Activated gamma-delta T cell treated with Interleukin-2 at 50 U/mL for 16 hours (primary cell): ENCODE measurements around the gene SRMS.
A peak's percentile ranks its signal among the peaks of the same experiment; 100 is the strongest.

Source experiments
- DNase-seq: peaks from one replicate; pipeline ENCODE4 v3.0.0-alpha.2; 2020

Gene SRMS

DNA sequence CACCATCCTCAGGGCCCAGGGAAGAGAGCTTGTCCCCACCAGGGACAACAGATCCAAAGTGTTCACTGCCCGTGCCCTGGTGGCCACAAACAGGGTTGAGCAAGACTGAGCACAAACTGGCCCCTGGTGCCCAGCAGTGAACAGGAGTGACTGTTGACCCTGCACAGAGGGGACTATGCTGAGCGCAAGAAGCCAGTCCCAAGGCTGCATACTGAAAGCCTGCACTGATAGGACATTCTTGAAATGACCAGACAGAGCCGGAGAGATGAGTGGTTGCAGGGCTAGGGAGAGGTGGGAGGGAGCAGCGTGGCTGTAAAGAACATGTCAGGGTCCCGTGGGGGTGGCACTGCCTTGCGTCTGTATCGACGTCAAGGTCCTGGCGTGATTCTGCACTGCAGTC, 3.5 kb upstream of the SRMS start:
- DNase-seq: no peak

DNA sequence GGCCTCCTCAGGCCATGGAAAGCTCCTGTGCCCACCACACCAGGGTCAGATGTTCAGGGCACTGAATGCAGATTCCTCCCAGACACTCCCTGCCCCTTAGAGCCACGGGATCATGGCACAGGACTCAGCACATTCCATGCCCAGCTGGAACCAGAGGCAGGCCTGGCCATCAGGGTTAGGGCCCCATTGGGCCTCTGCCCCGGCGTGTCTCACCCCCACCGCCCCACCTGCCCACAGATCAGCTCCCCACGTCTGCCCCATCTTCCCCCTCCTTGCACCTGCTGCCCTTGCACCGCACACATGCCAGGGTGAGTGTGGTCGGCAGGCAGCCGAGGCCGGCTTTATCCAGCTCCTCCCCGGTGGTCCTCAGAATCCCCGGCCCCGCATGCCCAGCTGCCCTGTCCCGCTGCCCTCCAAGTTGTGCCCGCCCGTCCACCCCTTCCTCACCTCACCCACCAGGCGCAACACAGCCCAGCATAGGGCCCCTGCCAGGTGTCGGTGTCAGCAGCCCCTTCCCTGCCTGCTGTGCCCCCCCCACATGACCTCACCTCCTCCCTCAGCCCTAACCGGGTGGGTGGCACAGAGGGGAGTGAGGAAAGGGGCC, 2.2 kb upstream of the SRMS start:
- DNase-seq: no peak

DNA sequence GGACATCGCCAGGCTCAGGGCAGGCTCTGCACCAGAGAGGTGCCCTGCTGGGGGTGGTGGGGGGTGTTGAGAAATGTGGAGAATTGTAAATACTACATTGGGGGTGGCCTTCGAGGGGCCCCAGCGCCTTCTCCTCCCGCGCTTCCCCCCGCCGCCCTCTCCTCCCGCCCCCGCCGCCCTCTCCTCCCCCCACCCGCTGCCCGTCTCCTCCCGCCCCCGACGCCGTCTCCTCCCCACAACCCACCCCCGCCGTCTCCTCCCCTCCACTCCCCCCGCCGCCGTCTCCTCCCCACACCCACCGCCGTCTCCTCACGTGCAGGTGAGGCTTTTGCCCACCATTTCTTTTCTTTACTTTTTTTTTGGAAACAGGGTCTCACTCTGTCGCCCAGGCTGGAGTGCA, 1.5 kb upstream of the SRMS start:
- DNase-seq: no peak

DNA sequence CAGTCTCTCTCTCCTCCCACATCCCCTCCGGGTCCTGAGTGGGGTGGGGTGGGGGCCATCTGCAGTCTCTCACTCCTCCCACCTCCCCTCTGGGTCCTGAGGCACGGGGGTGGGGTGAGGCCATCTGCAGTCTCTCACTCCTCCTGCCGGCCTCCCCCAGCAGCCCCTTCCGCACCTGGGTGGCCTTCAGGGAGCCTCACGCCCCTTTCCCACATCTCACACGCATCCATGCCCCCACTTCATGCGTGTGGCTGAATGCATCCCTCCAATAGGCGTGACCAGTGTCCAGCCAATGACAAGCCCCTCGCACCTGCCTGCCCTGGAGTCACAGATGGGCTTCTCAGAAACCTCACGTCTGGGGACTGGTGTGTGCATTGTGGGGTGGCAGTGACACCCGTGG, 993 bp upstream of the SRMS start:
- DNase-seq: no peak

DNA sequence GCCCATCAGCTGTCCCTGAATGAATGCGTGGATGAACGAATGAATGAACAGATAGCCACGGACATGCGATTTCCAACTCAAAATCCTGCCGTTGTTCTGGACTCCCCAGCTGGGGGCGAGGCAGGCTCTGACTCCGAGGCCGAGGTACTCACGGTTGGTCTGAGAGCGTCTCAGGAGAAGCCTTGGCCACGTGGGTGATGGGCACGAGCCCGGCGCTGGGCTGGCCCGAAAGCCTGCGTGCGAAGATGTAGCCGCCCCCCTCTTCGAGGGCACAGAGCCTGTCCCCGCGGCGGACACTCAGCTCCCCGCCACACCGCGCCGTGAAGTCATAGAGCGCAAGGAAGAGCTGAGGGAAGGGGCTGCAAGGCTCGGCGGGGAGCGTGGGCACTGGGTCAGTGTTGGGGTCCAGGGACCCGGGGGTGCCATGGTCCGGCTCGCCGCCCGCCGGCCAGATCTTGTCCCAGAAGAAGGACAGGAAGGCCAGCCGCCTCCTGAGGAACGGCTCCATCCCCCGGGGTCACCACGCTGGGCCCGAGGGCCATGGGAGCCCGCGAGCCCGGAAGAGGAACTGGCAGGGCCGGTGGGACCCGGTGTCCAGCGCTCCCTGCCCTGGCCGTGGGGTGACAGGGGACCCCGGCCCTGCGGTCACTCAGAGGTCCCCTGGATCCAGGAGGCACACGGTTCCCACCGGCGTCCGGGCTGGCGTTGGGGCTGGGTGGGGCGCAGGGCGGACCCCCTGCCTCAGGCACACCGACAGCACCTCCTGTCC, 409 bp downstream of the SRMS start:
- no peak for DNase-seq

DNA sequence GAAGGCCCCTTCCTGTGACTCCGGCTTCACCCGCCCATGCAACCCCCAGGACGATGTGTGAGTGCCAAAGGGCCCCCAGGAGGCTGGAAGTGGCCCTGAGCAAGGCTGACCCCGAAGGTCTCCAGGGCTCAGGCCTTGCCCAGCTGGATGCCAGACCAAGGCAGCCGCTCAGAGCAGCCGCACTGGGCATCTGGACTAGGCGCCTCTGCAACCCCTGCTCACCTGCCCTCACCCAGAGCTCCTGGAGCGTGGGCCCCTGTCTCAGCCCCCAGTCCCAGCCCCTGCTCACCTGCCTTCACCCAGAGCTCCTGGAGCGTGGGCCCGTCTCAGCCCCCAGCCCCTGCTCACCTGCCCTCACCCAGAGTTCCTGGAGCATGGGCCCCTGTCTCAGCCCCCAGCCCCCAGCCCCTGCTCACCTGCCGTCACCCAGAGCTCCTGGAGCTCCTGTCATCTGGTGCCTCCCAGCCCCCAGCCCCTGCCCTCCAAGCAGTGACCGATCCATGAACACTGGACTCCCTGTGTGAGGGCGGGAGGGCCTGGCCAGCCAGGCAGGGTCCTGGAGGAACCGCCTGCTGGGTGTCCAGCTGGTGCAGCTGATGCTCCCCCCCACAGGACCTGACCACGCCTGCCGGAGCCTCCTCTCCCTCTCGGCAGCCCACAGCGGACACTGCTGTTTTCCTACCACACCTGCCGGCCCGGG, 1.1 kb downstream of the SRMS start:
- DNase-seq: no peak

DNA sequence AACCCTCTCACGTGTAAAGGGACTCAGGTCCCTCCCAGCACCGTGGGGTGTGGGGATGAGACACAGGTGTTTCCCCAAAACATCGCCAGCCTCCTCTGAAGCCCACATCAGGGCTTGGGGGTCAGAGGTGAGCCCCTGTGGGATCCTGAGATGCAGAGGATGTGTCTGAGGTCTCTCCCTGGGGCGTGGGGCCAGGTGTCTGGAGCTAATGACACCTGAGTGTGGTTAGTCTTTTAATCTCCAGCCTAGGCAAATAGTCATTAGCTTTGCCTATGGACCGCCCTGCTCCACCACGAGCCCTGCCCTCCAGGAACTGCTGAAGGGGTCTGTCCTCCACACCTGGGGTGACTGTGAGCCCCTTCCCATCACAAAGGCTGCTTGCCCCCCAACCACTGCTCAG, 1.7 kb downstream of the SRMS start:
- no peak for DNase-seq

DNA sequence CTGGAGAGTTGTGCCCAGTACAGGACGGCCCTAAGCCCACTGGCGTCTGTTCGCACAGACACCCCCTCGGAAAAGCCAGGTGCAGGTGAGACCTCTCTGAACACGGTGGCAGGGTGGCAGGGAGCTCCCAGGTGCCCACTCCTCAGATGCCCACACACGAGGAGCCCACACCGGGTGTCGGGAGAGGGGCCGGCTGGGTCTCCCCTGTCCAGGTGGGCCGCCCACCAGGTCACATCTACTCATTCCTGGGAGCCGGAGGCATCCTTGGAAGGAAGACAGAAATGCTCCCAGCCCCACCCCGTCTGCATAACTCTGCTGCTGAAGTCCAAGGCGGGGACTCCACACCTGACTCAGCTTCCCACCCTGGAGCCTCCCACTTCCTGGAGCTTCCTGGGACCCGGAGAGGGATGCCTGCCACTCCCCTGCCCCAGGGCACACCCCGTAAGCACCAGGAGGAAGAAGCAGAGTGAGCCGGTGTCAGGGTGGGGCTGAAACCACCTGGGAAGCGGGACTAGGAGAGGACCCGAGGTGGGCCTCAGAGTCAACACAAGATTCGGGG, 2.5 kb downstream of the SRMS start:
- no peak for DNase-seq

DNA sequence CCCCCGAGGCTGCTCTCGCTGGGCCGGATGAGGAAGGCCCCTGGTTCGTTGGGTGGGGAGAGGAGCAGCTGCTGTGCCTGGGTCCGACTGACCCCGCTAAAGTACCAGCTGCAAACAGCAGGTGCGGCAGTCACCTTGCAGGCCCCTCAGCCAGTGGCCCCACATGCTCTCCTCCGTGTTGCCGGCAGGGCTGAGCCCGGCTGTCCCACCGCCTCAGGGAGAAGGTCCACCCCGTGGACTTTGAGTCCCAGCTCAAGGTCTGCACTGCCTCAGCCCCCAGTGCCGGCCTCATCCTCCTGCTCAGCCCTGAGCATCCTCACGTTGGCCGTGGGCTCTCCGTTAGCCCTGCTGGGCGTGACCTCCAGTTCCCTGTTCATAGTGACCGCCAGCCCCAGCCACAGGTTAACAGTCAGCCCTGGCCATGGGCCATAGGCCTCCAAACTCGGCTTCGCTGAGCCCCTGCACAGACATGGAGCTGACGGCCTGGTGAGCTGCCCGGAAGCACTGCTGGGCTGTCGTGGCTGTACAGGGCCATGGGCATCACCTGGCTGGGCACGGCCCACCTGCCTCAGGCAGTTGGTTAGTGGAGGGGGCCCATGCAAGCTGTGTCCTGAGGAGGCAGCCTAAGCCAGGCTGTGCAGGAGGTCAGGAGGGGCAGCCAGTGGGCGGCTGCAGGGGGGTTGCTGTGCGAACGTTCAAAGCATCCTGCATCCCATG, 3.1 kb downstream of the SRMS start:
- DNase-seq: no peak

DNA sequence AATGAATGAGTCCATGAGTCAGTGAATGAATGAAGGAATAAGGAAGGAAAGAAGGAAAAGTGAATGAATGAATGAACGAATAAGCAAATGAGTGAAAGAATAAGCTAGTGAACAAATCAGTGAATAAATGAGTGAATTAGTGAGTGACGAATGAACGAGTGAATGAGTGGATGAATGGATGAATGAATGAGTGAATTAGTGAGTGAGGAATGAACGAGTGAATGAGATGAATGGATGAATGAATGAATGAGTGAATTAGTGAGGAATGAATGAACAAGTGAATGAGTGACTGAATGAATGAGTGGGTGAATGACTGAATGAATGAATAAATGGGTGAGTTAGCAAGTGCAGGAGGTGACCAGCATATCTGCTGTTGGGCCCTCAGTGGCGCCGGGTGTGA, 3.8 kb downstream of the SRMS start:
- DNase-seq: no peak

DNA sequence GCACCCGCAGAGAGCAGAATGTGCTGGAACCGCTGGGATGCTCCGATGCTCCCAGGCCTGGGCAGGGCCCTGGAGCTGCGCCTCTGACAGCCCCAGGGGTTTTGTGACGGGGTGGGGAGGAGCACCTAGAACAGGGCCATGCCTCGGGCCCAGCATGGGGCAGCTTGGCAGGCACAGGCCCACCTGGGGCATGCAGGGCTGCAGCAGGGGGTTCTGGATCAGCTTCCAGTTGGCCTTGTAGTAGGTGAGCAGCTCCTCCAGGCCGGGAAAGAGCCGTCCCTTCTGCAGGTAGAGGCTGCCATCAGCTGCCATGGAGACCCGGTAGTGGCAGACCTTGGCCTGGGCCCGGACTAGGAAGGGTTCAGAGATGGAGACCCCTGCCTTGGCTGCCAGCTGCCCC, 4.4 kb downstream of the SRMS start:
- DNase-seq: no peak

DNA sequence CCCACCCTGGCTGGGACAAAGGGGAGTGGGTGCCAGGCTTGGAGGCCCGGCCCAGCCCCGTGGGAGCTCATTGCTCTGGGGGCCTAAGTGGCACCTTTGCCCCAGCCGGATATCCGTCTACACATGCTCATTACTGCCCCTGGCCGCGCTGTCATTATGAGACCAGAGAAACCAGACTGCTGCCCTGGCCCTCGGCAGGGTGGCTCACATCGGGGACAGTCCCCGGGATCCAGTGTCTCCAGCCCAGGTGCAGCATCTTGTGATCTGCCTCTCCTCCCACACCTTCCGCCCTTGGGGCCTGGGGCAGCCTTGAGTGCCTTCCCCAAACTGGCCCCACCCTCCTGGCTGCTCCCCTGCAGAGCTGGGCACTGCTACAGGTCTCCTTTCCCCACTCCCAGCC, 4.9 kb downstream of the SRMS start:
- no peak for DNase-seq

DNA sequence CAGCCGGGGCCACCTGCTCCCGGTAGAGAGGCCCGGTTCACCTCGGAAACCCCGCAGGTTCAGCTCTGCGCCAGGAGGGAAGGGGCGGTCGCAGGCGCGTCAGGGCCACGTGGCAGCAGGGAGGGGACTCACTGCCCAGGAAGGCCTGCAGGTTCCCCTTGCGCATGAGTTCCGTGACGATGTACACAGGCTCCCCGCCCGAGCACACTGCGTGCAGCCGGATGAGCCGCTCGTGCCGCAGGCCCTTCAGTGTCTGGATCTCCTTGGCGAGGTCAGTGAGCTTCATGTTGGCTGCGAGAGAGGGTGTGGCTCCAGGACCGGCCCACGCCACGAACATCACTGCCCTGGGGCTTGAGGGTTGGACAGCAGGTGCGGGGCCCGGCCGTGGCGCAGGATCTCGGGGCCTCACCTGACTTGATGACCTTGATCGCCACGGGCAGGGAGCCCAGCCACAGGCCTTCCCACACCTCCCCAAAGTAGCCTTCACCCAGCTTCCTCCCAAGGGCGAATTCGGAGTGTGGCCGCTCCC, 5.5 kb downstream of the SRMS start:
- DNase-seq: no peak

DNA sequence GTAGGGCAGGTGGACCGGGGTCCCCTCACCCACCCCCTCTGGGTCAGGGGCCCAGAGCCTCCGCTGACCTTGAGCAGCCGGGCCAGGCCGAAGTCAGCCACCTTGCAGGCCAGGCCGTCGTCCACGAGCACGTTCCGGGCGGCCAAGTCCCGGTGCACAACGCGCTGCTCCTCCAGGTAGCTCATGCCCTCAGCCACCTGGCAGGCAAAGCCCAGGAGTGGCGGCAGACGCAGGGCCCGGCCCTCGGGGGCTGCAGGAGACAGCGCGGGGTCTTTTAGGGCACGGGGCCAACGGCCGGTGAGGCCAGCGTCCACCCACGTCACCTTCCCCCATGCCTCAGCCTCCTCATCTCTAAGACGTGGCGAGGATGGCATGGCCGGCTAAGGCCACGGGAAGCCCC, 6.2 kb downstream of the SRMS start:
- no peak for DNase-seq

DNA sequence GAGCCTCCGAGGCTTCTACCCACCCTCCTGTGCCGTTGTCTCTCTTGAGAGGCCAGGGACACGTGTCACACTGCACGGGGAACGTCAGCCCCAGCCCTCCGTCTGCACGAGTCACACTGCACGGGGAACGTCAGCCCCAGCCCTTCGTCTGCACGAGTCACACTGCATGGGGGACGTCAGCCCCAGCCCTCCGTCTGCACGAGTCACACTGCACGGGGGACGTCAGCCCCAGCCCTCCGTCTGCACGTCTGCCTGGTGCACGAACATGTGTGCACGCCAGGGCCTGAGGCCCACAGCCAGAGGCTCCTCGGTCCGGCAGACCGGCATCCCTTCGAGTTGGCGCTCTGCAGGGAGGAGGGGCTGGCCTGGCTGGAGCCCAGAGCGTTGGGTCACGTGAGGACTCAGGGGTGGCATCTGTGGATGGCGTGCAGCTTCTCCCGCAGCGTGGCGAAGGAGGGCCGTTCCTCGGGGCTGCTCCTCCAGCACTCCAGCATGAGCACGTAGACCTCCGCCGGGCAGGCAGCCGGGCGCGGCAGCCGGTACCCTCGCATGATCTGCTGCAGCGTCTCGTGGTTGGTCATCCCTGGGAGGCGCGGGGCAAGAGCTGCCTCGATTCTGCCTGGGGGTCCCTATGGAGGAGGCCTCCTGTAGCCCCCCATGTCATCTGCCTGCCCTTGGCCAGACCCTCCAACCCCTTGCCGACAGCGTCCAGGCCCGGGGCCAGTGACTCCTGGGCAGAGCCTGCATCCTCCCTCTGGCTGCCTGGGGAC, 6.9 kb downstream of the SRMS start:
- no peak for DNase-seq

DNA sequence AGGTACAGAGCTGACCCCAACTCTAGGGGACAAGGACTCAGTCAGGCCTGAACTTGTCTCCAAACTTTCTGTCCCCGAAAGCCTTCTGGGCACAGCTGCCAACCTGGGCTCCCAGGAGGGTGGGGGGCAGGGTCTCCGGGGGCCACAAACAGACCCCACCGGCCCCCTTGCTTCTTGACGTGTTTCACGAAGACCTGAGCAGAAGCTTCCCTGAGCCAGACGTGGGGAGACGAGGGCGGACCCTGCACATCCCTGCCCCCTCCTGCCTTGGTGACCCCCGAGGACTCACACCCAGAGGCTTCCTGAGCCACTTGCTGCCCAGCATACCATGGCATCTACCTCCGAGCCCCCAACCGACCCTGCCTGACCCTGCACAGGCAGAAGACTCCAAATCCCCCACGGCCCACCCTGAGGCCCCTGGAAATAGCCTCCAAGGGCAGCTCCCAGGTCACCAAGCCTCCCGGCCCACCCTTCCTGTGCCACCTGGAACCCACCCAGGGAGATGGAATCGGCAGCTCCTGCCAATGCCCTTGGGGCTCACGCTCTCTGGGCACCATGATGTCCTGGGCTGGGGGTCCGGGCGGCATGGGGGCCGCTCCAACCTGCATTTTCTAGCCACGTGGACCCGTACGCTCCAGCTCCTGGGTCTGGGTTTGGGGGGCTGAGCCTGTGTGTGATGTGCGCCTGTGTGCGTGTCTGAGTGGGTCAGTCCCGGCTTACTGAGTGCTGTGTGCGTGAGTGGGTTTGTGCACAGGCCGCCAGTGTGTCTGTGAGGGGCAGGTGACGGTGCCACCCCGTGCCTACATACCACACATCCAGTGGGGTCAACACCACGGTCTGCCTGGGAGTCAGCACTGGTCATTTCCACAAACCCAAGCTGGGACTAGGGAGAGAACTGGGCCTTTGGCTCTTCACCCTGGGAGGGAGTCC, 7.8 kb downstream of the SRMS start:
- DNase-seq: no peak

DNA sequence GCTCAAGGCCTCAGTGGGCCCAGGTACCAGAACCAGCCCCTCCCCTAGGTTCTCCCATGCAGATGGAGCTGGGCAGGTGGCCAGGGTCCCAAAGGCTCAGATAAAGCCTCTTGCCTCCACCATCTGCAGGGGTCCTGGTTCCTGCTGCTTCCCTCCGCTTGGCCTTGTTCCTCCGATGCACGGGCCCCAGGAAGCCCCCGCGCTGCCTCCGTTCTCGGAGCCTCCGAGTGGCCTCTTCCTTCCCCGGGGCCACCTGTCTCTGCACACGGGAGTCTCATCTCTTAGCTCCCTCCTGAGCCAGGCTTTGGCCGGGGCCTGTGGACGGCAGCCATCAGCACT, 8.5 kb downstream of the SRMS start:
- DNase-seq: no peak

DNA sequence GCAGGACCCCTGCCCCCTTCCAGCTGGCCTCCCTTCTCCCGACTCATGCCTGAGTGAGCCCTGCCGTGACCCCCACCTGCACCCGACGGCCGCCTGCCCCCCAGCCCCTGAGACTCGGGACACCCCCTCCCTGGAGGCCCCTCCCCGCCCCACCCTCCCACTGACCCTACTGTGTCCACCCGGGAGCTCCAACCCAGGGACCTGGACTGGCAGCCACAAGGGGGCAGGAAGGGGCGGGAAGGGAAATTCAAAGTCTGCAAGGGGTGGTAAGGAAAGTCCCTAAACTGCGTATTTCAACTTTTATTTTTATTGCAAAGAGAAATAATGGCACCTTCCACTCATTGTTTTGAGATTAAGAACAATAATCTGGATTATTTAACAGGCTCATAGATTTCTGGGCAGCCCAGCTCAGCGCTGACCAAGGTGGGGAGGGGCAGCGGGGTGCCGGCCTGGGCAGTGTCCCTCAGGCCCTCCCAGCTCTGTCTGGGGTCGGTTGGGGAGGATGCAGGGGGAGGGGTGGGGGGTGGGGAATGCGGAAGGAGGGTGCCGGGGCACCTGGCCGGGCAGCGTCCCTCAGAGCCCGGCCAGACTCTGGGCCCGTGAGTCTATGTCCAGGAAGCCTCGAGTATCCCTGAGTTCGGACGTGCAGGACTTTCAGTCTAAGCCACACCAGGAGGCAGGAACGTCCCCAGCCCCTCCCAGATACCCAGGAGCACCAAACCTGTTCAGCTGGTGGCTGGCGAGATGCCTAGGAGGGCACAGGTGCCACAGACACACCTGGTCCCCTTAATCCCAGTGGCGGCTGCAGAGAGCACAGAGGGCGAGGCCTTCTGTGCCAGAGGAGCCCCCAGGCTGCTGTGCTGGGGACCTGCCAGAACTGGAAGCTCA, 9.1 kb downstream of the SRMS start:
- DNase-seq: no peak

DNA sequence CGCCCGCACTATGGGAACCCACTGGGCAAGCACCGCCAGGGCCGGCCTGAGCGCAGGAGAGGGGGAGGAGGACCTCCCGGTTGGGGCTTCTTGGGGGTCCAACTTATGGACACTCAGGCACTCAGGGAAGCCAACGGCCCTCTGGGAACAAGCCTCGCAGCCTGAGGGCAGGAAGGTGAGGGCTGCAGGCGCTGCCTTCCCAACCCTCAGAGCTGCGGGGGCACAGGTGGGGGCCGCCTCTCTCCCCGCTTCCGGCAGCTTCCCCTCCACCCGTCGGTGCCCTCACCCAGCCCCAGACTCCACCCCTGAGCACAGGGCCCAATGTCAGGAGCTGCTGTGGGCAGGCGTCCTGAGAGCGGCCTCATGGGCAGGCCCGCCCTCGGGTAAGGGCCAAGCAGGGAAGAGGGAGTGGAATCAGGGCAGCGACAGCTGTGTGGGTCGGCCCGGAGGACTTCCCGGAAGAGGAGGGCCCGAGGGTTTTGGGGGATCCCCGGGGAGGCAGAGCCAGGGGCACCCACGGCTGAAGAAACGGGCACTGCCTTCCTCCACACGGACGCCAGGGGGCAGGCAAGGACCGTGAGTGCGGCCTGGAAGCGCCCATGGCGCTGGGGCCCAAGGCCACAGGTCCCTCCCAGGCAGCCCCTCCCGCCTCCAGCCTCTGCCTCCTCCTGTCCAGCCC, 9.9 kb downstream of the SRMS start:
- DNase-seq: peak; percentile 91
